Hypothalamus (tissue), 51 donors: ENCODE results near the gene PEAR1.

Experiments used
- DNase-seq, 51 donors: peaks; one replicate each; lab custom pipeline; 2025; lab: John Stamatoyannopoulos, UW

Gene PEAR1

GRCh38 chr1:156881663-156882062 is 11.9 kb upstream of the PEAR1 start:
- no peak for DNase-seq

- DNase-seq: no peak
Measured at GRCh38 chr1:156882543-156882942, 11.0 kb upstream of the PEAR1 start.

GRCh38 chr1:156883919-156884318 is 9.6 kb upstream of the PEAR1 start:
- no peak for DNase-seq

GRCh38 chr1:156884560-156885184 is 8.8 kb upstream of the PEAR1 start:
- no peak for DNase-seq

GRCh38 chr1:156885314-156885713 is 8.2 kb upstream of the PEAR1 start:
- DNase-seq: no peak

- DNase-seq: no peak
Measured at GRCh38 chr1:156885880-156886355, 7.6 kb upstream of the PEAR1 start.

GRCh38 chr1:156886583-156887281 is 6.8 kb upstream of the PEAR1 start:
- DNase-seq: no peak

GRCh38 chr1:156887317-156887716 is 6.2 kb upstream of the PEAR1 start:
- DNase-seq: no peak

GRCh38 chr1:156887734-156888133 is 5.8 kb upstream of the PEAR1 start:
- no peak for DNase-seq

GRCh38 chr1:156889802-156890580 is 3.5 kb upstream of the PEAR1 start:
- peak in 49 of 51 donors; percentile 4 to 83 (median 53) for DNase-seq

GRCh38 chr1:156892190-156893047 is 1.1 kb upstream of the PEAR1 start:
- peak in 48 of 51 donors; percentile 4 to 82 (median 51) for DNase-seq

- no peak for DNase-seq
Measured at GRCh38 chr1:156894001-156894400, 483 bp downstream of the PEAR1 start.

- no peak for DNase-seq
Measured at GRCh38 chr1:156894711-156895454, 1.4 kb downstream of the PEAR1 start.

GRCh38 chr1:156895455-156895812 is 1.9 kb downstream of the PEAR1 start:
- DNase-seq: no peak

- DNase-seq: no peak
Measured at GRCh38 chr1:156895927-156896326, 2.4 kb downstream of the PEAR1 start.

GRCh38 chr1:156896490-156897033 is 3.0 kb downstream of the PEAR1 start:
- DNase-seq: no peak

- DNase-seq: no peak
Measured at GRCh38 chr1:156897078-156897825, 3.7 kb downstream of the PEAR1 start.

GRCh38 chr1:156898161-156898566 is 4.6 kb downstream of the PEAR1 start:
- DNase-seq: no peak
